ENCODE measurements around the gene AKT1. TPM values are rescaled to one million over a fixed set of nuclear protein-coding genes. Genes with fewer than 3 reads are reported as not detected.
"Not testable (repeated sequence)": the region's sequence is repeated elsewhere in the genome, so short reads cannot be mapped to it uniquely, and the experiment has no call there.

The AKT1 gene
- total and polyA plus RNA-seq, 7 donors = 86.2 to 180 (median 116) TPM

DNA sequence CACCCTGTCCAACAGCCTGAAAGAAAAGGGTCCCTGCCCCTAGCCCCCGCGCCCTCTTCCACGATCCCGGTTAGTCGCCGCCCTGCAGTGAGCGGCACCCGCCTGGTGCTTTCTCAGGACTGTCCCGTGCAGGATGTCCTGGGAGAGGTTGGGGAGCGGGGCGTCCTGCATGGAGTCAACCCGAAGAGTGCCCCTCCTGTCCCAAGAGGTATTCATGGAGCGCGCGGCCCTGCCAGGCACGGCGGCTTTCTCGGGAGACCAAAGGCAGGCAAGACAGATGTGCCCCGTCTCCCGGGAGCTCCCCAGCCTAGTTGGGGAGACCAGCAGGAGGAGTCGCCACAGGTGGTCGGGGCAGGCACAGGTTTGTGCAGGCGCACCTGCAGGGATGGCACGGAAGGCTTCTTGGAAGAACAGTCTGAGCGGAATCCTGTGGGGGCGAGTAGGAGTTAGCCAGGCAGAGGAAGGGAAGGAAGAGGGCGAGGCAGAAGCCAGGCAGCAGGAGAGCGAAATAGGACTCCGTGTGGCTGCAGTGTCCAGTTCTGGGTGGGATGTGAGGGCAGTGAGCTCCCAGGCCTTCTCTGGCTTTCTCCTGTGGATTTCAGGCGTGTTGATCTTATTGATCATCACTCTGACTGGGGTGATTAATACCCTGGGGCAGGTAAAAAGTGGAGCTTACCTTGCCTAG is 41.9 kb downstream of the AKT1 start:
- Histone ChIP-seq H3K27me3 (no peaks in the 10 kb centered on the region), H3K27ac (peak overlapping the region; percentile 82 to 90 (median 86)), H3K4me3 (peak overlapping the region; percentile 65 to 99 (median 92)), H3K36me3 (peaks cover 14 to 33% (median 22%) of the 10 kb centered on the region in 4 donors), H3K4me1 (peaks cover 2 to 29% (median 26%) of the 10 kb centered on the region in 4 donors), H3K9me3 (no peaks in the 10 kb centered on the region)
- TF ChIP-seq, protein P1, sequence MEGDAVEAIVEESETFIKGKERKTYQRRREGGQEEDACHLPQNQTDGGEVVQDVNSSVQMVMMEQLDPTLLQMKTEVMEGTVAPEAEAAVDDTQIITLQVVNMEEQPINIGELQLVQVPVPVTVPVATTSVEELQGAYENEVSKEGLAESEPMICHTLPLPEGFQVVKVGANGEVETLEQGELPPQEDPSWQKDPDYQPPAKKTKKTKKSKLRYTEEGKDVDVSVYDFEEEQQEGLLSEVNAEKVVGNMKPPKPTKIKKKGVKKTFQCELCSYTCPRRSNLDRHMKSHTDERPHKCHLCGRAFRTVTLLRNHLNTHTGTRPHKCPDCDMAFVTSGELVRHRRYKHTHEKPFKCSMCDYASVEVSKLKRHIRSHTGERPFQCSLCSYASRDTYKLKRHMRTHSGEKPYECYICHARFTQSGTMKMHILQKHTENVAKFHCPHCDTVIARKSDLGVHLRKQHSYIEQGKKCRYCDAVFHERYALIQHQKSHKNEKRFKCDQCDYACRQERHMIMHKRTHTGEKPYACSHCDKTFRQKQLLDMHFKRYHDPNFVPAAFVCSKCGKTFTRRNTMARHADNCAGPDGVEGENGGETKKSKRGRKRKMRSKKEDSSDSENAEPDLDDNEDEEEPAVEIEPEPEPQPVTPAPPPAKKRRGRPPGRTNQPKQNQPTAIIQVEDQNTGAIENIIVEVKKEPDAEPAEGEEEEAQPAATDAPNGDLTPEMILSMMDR (IDR thresholded peaks at IDR 0.05) = no peak
- TF ChIP-seq POLR2A (IDR thresholded peaks at IDR 0.05) = no peak
- no peak for TF ChIP-seq POLR2AphosphoS5 (IDR thresholded peaks at IDR 0.05)
- no peak for TF ChIP-seq EP300 (IDR thresholded peaks at IDR 0.05)
- no peak for DNase-seq
- intact Hi-C loops (cut with DNase I) = loop anchor here (2.0 to 5.0 kb wide), 2 partner anchors 41 to 74 kb away; partner anchors contain the start of gene AKT1
- WGBS, 2 donors = 1 to 2% methylated on average over 30 of the region's 30 CpGs

DNA sequence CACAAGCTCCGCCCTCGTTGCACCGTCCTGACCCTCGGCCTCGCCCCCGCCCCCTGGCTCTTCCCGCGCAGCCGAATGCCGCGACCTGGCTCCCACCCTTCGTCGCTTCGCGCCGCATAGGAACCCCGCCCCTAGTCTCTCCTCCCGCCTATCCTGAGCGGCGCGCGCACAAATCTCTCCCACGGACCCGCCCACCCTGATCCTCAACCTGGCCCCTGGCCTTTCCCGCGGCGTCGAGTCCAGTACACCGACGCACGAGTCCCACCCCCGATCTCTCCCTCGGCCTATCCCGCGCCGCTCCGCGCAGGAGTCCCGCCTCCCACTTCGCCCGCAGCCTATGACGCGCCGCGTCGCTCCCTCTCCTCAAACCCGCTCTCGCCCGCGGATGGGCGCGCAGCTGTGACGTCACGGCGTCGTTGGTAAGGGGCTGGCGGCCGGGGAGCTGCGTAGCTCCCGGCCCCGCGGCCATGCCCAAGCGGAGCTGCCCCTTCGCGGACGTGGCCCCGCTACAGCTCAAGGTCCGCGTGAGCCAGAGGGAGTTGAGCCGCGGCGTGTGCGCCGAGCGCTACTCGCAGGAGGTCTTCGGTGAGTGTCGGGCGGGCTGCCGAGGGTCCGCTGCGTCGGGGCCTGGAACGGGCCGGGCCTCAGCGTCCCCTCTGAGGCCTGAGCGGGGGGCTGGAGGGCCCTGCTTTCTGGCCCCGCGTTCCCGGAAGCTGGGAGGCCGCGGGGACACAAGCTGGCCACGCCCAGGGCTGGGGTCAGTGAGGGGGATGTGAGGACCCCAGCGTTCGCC is 42.6 kb downstream of the AKT1 start, which contains the start of gene SIVA1:
SIVA1 (plus strand) TSS at position 413 of the 793 bp plus-strand sequence; CDS start at position 468, 55 bp downstream.
- TF ChIP-seq POLR2A (IDR thresholded peaks at IDR 0.05) (peak; percentile 74 to 86), EP300 (IDR thresholded peaks at IDR 0.05) (no peak), POLR2AphosphoS5 (IDR thresholded peaks at IDR 0.05) (peak; percentile 93 to 99 (median 96))
- TF ChIP-seq, protein P1 (IDR thresholded peaks at IDR 0.05) = no peak
- Histone ChIP-seq H3K4me3 (peak within 1 kb of the TSS; percentile 65 to 99 (median 92)), H3K27me3 (no peaks in the 10 kb centered on the region), H3K27ac (peak within 1 kb of the TSS; percentile 82 to 90 (median 86)), H3K4me1 (peaks cover 2 to 35% (median 30%) of the 10 kb centered on the region in 4 donors), H3K36me3 (peaks cover 12 to 26% (median 20%) of the 10 kb centered on the region in 4 donors), H3K9me3 (no peaks in the 10 kb centered on the region)
- DNase-seq = peak; percentile 100
- intact Hi-C loops (cut with DNase I) = loop anchor here (2.0 to 5.0 kb wide), 2 partner anchors 42 to 74 kb away; partner anchors contain the start of gene AKT1
- WGBS, 2 donors = 0 to 1% methylated on average over 95 of the region's 95 CpGs

DNA sequence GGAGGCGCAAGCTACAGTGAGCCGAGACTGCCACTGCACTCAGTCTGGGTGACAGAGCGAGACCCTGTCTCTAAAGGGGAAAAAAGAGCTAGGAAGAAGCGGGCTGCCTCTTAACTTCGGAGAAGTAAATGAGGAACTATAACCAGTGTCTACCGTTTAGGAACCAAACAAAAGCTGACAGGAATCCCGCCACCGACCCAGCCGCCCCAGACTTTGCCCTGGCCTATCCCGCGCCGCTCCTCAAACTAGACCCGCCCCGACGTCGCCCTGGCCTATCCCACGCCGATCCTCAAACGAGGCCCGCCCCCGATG is 43.2 kb downstream of the AKT1 start:
- no peak for DNase-seq
- TF ChIP-seq POLR2A (IDR thresholded peaks at IDR 0.05) = no peak
- TF ChIP-seq, protein P1 (IDR thresholded peaks at IDR 0.05) = no peak
- no peak for TF ChIP-seq EP300 (IDR thresholded peaks at IDR 0.05)
- TF ChIP-seq POLR2AphosphoS5 (IDR thresholded peaks at IDR 0.05) = peak in 2 of 4 donors; percentile 13 to 21
- H3K9me3 ChIP-seq = no peaks in the 10 kb centered on the region
- intact Hi-C loops (cut with DNase I) = loop anchor here (2.0 to 5.0 kb wide), 2 partner anchors 42 to 75 kb away; partner anchors contain the start of gene AKT1
- peak overlapping the region; percentile 65 to 99 (median 92) for H3K4me3 ChIP-seq
- WGBS, 2 donors = 3% methylated on average over 21 of the region's 21 CpGs
- H3K27ac ChIP-seq = peak overlapping the region; percentile 82 to 90 (median 86)
- no peaks in the 10 kb centered on the region for H3K27me3 ChIP-seq
- peaks cover 8 to 20% (median 15%) of the 10 kb centered on the region in 4 donors for H3K36me3 ChIP-seq
- H3K4me1 ChIP-seq = peaks cover 2 to 40% (median 33%) of the 10 kb centered on the region in 4 donors

DNA sequence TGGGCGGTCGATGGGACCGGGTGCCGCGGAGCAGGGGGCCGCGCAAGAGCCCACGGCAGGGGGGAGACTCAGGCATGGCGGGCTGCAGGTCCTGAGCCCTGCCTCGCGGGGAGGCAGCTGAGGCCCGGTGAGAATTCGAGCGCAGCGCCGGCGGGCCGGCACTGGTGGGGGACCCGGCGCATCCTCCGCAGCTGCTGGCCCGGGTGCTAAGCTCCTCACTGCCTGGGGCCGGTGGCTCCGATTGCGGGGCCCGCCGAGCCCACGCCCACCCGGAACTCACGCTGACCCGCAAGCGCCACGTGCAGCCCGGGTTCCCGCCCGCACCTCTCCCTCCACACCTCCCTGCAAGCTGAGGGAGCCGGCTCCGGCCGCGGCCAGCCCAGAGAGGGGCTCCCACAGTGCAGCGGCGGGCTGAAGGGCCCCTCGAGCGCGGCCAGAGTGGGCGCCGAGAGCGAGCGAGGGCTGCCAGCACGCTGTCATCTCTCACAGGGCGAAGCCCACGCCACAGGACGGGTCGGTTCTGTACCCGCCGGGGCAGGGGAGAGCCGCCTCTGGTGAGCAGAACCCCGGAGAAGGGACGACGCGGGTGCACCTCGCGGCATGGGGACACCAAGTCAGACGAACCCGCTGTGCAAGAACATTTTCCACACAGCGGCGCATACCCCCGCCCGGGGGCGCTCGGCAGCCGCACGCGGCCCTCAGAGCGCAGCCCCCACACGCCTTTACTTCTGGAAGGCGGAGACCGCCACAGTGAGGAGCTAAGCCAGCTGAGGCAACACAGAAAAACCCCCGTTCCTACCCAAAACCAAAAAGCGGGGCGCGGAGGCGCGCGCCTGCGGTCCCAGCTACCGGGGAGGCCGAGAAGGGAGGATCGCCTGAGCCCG is 43.8 kb downstream of the AKT1 start:
- H3K4me1 ChIP-seq = peaks cover 2 to 46% (median 36%) of the 10 kb centered on the region in 4 donors
- intact Hi-C loops (cut with DNase I) = loop anchor here (2.0 to 5.0 kb wide), 2 partner anchors 43 to 76 kb away; partner anchors contain the start of gene AKT1
- DNase-seq = no peak
- peak overlapping the region; percentile 82 to 90 (median 86) for H3K27ac ChIP-seq
- WGBS, 2 donors = 79 to 85% methylated on average over 90 of the region's 90 CpGs
- no peaks in the 10 kb centered on the region for H3K27me3 ChIP-seq
- H3K36me3 ChIP-seq = peaks cover 8 to 14% (median 9%) of the 10 kb centered on the region in 4 donors
- H3K4me3 ChIP-seq = peak overlapping the region; percentile 65 to 99 (median 92)
- no peaks in the 10 kb centered on the region for H3K9me3 ChIP-seq
- TF ChIP-seq POLR2AphosphoS5 (IDR thresholded peaks at IDR 0.05) (no peak), EP300 (IDR thresholded peaks at IDR 0.05) (no peak), POLR2A (IDR thresholded peaks at IDR 0.05) (no peak)
- TF ChIP-seq, protein P1 (IDR thresholded peaks at IDR 0.05) = no peak

DNA sequence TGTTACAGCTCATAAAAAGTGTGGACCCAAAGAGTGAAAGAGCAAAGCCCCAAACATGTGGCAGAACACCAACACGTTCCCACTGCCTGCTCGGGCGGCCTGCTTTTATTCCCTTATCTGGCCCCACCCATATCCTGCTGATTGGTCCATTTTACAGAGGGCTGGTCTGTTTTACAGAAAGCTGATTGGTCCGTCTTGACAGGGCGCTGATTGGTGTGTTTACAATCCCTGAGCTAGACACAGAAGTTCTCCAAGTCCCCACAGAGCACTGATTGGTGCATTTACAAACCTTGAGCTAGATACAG is 44.8 kb downstream of the AKT1 start:
- H3K27me3 ChIP-seq, H3K4me3 ChIP-seq, H3K9me3 ChIP-seq, H3K27ac ChIP-seq, H3K36me3 ChIP-seq, DNase-seq: not testable (repeated sequence)
- WGBS, 2 donors = 95 to 98% methylated on average over 5 of the region's 5 CpGs
- peaks cover 2 to 57% (median 44%) of the 10 kb centered on the region in 4 donors for H3K4me1 ChIP-seq
- intact Hi-C loops (cut with DNase I) = loop anchor here (5.0 kb wide), 1 partner anchor 77 kb away; no protein-coding TSS in a partner anchor
